Measurements from ENCODE around the gene MAST4.

MAST4 gene

GRCh38 chr5:66903709-66904108 lies 307.5 kb downstream of the MAST4 start:
- DNase-seq (ENCODE audit: low read depth in 2 of 2), result no peak

DNA sequence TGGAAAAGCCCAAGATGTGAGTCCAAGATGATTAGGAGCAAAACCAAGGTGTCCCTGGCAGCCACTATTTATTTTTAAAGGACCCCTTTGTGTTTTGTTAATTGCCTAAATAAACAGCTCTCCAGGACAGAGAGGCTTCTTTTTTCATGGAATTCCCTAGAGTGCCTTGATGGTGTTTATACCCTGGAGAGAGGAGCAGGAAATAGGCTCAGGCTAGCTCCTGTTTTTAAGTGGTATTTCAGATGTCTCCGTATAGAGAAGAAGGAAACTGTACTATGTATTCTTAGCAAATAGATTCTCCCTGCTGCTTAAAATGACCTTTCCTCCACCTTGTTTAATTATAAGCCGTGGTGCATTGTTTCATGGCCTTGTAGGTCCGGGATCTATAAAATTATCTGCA lies 308.0 kb downstream of the MAST4 start:
- DNase-seq (ENCODE audit: low read depth in 2 of 2), result no peak

DNA sequence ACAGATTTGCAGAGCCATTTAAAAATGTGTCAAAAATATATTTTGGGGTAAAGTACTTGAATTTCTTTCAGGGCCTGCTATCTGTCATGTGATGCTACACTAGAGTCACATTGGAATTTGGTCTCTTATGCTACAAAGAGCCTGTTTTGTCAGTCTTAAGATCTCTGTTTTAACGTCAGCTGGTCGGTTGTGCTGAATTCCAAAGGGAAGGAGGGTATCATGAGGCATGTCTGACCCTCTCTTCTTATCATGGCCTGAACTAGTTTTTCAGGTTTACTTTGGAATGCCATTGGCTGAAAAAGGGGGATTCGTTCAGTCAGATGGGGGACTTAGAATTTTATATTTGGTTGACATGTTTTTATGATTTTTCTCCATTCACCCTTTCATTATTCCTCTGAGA lies 309.8 kb downstream of the MAST4 start:
- DNase-seq (ENCODE audit: low read depth in 2 of 2), result no peak

- DNase-seq (ENCODE audit: low read depth in 2 of 2), result no peak
These were observed 312.0 kb downstream of the MAST4 start for GRCh38 chr5:66908230-66908629.

DNA sequence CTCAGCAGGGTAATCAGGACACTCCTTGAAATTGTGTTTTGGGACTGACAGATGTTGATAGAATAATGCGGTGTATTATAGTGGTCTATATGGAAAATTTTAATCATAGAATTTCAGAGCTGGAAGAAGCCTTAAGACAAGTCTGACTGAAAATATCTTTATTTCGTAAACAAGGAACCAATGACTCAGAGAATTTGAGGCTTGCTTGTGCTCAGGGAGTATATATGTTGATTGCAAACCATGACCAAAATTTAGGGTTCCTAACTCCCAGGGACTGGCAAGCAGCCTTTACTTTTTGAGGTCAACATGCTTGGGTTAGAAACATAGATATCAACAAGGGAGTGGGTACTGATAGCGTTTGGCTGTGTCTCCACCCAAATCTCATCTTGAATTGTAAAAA lies 313.2 kb downstream of the MAST4 start:
- no peak for DNase-seq (ENCODE audit: low read depth in 2 of 2)

DNA sequence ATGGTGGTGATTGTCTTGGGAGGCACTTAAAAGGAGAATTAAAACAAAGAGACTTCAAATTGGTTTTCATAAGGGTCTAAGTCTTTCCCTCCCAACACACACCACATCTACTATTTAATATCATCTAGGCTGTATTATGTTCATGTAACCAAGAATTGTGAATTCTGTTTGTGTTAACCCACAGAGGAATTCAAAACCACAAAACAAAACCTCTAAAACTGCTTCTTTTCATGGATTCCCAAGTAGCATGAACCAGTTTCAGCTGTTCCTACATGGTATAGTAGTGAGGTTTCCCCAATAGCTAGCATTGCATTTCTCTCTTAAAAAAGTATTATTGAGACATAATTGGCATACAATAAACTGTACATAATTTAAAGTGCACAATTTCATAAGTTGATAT lies 316.6 kb downstream of the MAST4 start:
- no peak for DNase-seq (ENCODE audit: low read depth in 2 of 2)

DNA sequence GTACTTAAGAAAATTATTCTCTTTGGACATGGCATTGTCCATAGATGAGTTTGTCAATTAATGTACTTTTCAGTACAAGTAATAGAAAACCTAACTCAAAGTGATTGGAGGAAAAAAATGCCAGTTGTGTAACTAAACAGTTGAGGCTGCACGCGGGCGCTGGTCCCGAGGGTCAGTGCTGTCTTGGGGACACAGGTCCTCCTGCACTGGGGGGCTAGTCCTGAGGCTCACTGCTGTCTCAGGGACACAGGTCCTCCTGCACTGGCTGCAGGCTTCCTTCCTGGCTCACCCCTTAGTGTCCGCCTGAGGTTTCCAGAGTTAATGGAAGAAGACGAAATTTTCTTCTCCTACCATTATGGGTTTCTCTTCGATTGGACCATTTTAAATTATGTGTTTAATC lies 319.3 kb downstream of the MAST4 start:
- no peak for DNase-seq (ENCODE audit: low read depth in 2 of 2)

GRCh38 chr5:66922881-66923280 lies 326.7 kb downstream of the MAST4 start:
- DNase-seq (ENCODE audit: low read depth in 2 of 2), result no peak

DNA sequence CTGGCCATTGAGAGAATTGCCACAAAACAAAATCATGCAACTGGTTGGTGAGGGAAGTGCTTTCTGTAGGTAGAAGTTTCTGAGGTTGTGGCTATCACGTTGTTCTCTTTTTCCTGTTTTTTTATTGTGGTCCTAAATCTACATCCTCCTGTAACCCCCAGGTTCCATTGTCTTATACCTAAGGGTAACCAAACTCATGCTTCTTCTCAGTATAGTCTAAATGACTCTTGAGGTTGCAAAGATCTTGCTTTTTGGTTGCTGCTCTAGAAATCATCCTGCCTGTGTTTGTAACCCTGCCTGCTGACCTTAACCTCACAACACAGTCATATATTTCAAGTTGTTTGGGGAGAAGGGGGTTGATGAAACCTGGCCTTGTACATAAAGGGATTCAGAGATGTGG lies 327.3 kb downstream of the MAST4 start:
- no peak for DNase-seq (ENCODE audit: low read depth in 2 of 2)

DNA sequence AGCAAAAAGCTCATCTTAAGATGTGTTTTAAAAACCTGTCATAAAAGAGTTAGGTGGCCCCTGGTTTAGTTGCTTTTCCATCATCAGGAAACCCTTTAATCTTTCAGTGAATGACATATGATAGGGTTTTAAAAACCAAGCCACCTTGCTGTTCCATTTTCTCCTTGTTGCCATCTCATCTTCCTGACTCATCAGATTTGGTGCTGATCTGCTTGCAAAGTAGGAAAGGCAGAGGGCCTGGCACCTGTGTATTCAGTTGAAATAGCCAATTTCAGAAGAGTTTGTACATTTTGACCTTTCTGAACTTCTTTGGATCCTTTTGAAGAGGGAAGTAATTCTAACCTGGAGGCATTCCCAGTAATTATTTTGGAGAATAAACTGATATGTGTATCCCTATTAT lies 327.7 kb downstream of the MAST4 start:
- no peak for DNase-seq (ENCODE audit: low read depth in 2 of 2)

DNA sequence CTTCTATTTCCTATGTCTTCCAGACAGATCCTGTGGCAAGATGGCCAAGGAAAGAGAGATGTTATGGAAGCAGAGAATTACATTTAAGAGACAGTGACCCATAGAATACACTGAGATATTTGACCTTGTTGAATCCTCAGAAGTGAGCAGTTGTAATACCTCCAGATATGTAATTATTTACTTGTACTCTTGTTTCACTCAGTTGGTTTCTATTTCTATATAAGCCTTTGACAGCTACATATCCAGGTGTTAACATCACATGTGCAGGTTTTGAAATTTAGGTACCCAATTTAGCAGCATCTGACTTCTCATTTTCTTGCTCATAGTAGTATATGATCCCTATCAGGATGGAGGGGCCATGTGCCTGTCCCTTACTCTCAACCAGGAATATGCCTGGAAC lies 330.9 kb downstream of the MAST4 start:
- DNase-seq (ENCODE audit: low read depth in 2 of 2), result no peak

- no peak for DNase-seq (ENCODE audit: low read depth in 2 of 2)
These were observed 333.1 kb downstream of the MAST4 start for GRCh38 chr5:66929281-66929680.

GRCh38 chr5:66929995-66930394 lies 333.8 kb downstream of the MAST4 start:
- DNase-seq (ENCODE audit: low read depth in 2 of 2), result no peak

- no peak for DNase-seq (ENCODE audit: low read depth in 2 of 2)
These were observed 335.5 kb downstream of the MAST4 start for GRCh38 chr5:66931651-66932050.

GRCh38 chr5:66932457-66932856 lies 336.3 kb downstream of the MAST4 start:
- no peak for DNase-seq (ENCODE audit: low read depth in 2 of 2)

DNA sequence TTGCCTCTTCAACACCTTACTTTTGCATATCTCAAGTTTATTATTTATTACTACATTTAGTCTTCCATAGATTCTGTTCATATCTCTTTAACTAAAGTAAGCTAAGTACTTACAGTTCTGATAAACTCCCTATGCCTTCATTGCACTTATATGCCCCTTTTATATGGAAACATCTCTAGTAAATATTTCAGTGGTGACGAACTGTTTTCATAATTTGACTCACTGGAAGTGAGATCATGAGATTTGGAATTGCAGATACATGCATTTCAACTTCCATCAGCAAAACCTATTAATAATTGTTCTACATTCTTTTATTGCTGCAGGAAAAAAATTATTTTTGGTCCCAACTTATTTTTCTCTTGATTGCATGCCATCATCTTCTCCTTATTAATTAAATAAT lies 336.9 kb downstream of the MAST4 start:
- DNase-seq (ENCODE audit: low read depth in 2 of 2), result no peak

DNA sequence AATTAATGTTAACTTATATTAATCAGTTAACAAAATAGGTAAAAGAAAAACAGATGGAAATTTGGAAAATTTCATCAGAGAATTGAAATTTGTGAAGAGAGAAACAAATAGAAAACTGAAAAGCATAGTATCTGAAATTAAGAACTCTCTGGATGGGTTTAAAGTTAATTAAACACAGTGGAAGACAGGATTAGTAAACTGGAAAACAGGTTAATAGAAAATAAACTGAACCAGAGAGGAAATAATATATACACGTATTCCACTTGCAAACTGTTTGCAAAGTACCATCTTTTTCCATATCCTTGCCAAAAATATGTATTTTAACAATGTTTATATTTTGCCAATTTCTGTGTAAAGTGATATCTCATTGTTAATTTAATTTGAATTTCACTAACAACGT lies 342.9 kb downstream of the MAST4 start:
- no peak for DNase-seq (ENCODE audit: low read depth in 2 of 2)

- no peak for DNase-seq (ENCODE audit: low read depth in 2 of 2)
These were observed 349.5 kb downstream of the MAST4 start for GRCh38 chr5:66945389-66946349.

DNA sequence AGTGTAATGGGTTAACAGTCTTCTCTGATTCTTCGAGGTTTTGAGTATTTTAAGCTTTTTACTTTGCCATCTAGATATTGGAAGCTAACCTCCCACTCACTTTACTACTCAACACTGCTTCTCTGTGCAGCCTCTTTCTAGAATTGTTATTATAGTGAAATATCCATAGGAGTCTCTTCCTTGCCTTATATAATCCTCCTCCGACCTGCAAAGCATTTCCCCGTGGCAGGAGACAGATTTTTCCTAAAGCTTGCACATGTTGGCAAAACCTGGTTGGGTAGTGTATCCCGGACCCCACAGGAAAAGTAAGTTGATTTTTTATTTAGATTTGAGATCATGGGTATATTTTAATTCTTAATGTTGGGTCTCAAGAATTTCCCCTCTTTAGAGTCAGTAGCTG lies 351.3 kb downstream of the MAST4 start:
- no peak for DNase-seq (ENCODE audit: low read depth in 2 of 2)

GRCh38 chr5:66949066-66949465 lies 352.9 kb downstream of the MAST4 start:
- DNase-seq (ENCODE audit: low read depth in 2 of 2), result no peak

- DNase-seq (ENCODE audit: low read depth in 2 of 2), result no peak
These were observed 356.0 kb downstream of the MAST4 start for GRCh38 chr5:66952153-66952552.

DNA sequence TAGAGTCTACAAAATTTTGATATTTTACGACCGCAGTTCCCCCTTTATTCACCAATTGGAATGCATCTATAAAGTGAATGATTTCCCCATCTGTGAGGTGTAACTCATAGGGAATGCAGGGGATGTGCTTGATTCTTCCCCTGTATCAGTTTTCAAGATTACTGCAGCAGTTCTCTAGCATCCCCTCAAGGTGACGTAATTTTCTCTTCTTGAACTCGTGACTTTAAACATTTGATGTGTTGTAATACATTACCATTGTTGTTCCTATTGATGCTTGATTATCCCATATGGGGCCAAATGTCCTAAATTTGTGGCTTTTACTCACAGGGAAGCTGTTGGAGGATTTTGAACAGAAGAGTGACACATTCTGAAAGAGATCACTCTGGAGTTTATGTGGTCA lies 360.2 kb downstream of the MAST4 start:
- no peak for DNase-seq (ENCODE audit: low read depth in 2 of 2)

DNA sequence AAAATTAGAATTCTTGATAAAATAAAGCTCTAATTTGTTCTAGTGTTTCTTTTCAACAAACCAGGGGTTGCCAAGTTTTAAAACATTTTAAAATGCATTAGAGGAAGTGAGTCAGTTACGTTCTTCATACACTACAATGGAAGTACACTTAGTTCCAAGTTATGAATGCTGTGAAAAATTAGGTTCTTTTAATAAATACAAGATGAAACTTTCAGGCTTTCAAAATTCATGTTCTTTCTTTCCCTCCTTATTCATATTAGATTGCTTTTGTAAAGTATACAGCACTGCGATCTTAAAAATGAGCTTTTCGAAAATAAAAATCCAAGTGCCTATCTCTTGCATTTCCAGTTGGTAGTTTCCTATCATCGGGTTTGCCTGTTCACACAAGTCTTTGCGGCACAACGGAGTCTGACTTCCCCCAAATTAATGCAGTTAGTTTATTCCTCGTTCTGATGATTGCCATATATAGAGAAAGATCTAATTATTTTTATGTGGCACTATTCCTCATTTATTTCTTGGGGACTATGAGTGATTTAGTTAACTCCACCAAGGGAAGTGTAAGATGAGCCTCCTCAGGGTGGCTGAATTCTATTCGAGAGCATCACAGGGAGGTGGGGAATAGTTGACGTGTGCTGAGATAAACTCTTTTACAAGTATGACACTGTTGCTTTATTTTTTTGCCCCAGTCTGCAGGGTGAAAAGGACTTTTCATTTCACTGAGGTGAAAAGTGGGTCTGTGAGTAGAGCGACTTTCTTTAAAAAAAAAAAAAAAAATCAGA lies 362.2 kb downstream of the MAST4 start:
- no peak for DNase-seq (ENCODE audit: low read depth in 2 of 2)
